Gastrocnemius medialis (tissue), 4 donors: ENCODE results near the gene POM121C.
"Not testable (repeated sequence)": the region's sequence is repeated elsewhere in the genome, so short reads cannot be mapped to it uniquely, and the experiment has no call there.

ENCODE experiments used
- CTCF ChIP-seq, 5 experiments: fragments of 450-650 bp in 3 of 5; fragments of 200-600 bp in 2 of 5; sonication (generic) in 2 of 5; IDR thresholded peaks in 4 of 5; conservative IDR thresholded peaks in 1 of 5; 1 replicate in 4 of 5; 2 replicates in 1 of 5; pipeline ENCODE4 v1.5.1; 2016 to 2019; ENCODE audit warnings: antibody characterized with exemption in 5 of 5, mild to moderate bottlenecking in 3 of 5, moderate library complexity in 3 of 5
- POLR2A ChIP-seq, 2 donors: fragments of 450-650 bp; IDR thresholded peaks; one replicate each; pipeline ENCODE4 v1.6.1; 2017; ENCODE audit warnings: antibody characterized with exemption in 2 of 2, mild to moderate bottlenecking in 2 of 2, moderate library complexity in 2 of 2

DNA sequence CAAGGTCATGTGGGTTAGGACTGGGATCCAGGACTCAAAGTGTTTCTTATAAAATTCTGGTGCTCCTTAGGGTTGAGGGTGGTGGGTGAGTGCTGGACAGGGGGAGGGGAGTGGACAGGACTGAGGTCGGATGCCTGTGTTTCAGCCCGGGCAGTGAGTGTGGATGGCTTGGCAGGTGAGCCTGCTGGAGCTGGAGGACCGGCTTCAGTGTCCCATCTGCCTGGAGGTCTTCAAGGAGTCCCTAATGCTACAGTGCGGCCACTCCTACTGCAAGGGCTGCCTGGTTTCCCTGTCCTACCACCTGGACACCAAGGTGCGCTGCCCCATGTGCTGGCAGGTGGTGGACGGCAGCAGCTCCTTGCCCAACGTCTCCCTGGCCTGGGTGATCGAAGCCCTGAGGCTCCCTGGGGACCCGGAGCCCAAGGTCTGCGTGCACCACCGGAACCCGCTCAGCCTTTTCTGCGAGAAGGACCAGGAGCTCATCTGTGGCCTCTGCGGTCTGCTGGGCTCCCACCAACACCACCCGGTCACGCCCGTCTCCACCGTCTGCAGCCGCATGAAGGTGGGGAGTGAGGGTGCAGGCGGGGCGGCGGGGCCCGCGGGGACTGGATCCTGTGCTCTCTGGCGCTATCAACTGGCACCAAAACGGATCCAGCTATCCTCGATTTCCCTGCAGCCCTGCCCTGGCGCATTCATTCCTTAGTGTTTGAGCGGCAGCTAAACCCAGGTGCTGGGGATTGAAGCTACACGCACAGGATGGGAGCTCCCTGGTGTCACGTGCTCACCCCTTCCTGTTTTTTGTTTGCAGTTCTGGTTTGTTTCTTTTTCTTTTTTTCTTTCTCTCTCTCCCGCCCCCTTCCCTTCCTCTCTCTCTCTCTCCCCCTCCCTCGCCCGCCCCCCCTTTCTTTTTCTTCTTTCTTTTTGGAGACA, 87.1 kb downstream of the POM121C start:
- TF ChIP-seq CTCF (IDR thresholded peaks at IDR 0.05 in 4 of 5, conservative IDR thresholded peaks at IDR 0.05 in 1 of 5); POLR2A (IDR thresholded peaks at IDR 0.05): not testable (repeated sequence)
